GM19193 (cell line): ENCODE results near the gene MARK2.

Source experiments
- POLR2A ChIP-seq: IDR thresholded peaks from 4 replicates; pipeline ENCODE4 v1.6.1; 2011; ENCODE audit not compliant: insufficient read depth, insufficient read length; ENCODE audit errors: extremely low read depth

The MARK2 gene

DNA sequence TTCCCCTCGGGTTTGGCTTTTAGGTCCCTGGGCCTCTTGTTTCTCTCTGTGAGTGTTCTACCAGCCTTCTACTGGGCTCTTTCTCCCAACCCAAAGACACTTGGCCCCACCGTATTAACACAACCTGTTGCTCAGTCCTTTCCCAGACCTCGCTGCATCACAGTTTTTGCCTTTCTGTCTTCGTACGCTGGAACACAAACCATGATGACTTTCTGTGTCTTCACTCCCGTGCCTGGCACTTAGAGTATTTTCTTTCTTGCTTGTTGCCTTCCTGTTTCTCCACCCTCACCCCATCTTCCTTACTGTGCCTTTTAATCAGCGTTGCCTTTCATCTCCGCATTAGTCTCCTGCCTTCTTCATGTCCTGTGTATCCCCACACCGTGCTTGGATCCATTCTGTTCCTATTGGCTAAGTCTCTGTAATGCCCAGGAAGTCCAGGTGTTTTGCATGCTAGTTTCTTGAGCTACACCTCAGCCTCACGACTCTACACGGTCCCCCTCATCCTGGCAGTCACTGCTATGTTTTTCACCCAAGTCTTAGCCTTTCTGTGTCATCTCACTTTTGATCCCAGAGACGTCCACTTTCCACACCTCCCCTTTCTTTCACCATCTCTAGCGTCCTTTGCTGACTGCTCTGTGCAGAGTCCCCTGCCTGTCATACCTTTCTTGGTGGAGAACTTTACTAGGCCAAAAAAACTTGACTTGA lies 1.6 kb downstream of the MARK2 start:
- no peak for TF ChIP-seq POLR2A

DNA sequence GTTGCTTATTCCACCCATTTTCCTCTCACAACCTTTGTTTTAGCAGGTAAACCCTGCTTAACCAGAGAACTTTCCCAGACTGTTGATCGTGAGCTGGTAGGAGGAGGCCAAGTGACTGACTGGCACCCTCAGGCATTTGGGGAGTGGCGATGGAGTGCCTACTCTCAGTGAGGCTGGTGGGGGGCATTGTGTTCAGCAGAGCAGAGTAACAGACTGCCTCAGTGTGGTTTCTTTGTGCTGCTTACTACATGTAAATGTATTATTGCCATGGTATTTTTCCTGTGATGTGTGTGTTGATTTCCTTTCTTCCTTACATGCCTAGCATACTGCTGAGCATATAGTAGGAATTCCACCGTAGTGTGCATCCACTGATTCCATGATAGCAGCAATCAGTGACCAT lies 2.6 kb downstream of the MARK2 start:
- TF ChIP-seq POLR2A = no peak

DNA sequence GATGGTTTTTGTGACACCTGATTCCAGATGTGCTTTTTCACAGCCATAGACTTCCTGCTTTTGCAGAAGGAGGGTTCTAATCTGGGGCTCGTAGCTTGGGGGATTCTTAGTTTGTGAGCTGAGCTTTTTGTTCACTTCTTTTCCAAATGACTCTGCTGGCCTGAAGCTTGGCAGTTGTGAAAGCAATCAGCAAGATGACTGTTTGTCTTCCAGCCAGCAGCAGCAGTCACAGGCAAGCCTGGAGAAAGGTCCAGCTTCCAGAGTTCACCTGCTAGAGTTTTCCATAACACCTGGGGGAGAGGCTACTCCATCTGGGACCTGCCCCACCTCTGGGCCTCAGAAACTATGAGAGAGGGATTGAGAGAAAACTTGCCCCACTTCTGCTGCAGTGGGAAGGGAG lies 4.1 kb downstream of the MARK2 start:
- TF ChIP-seq POLR2A = no peak

DNA sequence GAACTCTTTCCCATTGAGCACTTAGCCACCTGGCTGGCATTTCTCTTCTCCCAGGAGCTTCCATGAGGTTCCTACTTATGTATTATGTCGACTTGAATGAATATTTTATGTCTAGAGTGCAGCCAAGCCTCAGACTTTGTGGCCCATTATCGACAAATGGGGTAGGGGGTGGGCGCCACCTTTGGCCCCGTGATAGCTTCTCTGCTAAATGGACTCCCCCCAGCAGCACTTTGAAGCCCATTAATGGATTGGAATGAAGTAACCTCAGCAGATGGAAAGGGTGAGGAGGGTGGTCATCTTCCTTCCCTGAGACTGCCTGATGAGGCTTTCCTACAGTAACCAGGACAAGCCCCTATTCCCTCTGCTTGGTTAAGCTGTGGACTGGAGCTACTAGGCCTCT lies 5.9 kb downstream of the MARK2 start:
- TF ChIP-seq POLR2A = no peak

DNA sequence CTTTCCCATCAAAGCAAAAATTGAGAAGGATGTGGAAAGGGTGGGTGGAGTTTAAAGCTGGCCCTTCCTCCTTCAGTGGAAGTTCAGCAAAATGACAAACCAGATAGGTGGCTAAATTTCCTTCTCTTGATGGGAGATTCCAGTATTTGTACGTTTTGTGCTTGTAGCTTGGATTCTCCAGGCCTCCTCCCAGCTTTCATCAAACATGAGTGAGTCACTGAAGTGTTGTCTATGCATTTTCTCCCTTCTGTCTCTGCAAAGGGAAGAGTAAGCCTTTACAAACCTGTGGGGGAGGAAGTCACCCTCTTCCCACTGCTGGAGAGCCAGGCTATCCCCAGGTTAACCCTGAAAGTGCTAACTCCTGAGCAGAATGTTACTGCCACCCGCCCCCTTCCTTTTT lies 6.4 kb downstream of the MARK2 start:
- no peak for TF ChIP-seq POLR2A

DNA sequence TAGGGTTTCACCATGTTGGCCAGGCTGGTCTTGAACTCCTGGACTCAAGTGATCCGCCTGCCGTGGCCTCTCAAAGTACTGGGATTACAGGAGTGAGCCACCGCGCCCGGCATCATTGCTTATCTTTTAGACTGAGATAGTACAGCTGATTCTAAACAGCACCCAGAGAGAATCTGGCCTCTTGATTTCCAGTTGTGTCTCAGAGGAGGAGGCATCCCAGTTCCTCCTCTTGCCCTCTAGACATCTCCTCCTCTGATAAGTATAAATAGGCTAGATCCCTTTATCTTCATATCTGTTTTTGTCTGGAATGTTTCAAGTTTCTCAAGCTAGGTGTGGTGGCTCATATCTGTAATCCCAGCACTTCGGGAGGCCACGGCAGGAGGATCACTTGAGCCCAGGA lies 7.0 kb downstream of the MARK2 start:
- TF ChIP-seq POLR2A = no peak

DNA sequence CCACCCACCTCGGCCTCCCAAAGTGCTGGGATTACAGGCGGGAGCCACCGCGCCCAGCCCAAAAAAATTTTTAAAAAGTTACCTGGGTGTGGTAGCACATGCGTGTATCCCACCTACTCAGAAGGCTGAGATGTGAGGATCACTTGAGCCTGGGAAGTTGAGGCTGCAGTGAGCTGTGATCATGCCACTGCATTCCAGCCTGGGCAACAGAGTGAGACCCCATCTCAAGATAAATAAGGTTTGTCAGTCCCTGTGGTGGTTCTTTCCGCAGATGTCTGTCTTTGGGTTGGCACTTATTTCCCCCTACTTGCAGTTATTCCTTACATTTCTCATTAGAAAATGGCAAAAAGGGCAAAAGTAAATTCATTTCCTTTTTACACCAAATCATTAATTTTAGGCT lies 8.0 kb downstream of the MARK2 start:
- no peak for TF ChIP-seq POLR2A

DNA sequence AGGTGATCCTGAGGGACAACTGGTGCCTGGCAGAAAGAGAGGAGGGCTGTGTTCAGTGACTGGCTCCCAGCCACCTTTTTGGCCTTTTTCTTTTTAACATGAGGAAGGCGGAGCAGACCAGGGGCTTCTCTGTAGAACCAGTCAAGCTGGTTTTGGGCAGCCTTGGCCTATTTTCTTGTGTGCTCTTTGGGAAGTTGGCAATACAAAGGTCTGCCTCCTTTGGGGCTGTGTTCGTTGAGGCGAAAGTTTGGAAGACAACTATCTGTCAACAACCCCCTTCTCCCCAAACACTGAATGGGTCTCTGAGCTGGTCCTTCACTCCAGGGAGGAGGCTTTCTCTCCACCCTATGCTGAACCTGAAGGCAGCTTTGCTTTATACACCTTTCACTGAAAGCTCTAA lies 8.5 kb downstream of the MARK2 start:
- TF ChIP-seq POLR2A = no peak

DNA sequence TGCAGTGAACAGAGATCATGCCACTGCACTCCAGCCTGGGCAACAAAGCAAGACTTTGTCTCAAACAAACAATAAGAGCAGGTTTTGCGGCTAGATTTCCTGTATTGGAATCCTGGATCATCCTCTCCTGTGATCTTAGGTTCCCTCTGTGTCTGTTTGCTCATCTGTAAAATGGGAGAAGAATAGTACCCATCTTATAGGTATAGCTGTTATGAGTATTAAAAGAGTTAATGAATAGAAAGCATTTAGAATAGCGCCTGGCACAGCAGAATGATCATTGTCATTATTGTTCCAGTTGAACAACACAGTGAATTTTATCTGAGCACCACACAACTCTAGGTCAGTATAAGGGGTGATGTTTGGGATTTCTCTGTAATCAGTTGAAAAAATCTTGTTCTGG lies 10.8 kb downstream of the MARK2 start:
- no peak for TF ChIP-seq POLR2A

DNA sequence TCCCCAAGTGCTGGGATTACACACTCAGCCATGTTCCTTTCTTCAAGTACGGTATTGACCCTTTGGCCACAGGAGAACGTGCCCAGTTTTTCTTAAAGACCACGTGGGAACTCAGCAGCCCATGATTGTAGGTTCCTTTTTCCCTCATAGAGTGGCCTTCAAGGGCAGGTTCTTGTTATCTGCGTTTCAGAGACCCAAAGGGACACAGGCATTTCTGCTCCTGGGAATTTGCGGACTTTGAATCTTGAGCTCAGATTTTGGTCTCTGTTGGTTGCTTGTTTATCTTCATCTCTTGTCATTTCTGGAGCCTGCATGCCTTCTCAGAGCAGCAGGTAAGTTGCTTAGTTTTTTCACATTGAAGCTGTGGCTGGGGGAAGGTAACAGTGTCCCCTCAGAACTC lies 12.0 kb downstream of the MARK2 start:
- no peak for TF ChIP-seq POLR2A

DNA sequence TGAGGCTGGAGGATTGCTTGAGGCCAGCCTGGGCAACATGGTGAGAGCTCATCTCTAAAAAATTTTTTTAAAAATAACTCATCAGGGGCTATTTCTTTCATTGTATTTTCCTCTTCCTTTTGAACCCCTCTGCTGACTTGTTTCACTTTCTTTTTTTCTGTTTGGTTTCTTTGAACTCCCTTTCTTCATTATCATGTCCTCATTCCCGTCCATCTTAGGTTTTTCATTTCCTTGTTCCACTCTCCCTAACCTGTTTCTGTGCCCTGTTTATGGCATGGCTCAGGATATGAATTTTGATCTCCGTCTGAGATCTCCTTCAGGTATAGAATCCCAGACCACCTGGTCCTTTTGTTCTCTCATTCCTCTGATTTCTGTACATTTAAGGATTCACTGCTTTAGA lies 12.5 kb downstream of the MARK2 start:
- TF ChIP-seq POLR2A = no peak

DNA sequence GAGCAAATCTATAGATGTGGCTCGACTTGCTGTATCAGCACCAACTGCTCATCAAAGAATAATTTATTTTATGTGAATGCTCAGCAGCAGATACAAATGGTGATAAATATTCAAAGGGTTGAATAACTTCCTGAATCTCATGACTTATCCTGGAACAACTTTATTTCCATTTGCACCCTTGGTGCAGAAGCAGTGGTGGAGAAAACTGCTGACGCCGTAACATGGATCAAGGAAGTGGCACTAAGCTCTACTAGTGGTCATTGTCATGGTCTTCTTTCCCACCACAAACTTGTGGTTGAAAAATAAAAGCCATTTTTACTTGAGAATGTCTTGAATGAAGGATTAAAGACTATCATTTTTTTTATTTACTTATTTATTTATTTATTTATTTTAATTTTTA lies 14.6 kb downstream of the MARK2 start:
- no peak for TF ChIP-seq POLR2A

DNA sequence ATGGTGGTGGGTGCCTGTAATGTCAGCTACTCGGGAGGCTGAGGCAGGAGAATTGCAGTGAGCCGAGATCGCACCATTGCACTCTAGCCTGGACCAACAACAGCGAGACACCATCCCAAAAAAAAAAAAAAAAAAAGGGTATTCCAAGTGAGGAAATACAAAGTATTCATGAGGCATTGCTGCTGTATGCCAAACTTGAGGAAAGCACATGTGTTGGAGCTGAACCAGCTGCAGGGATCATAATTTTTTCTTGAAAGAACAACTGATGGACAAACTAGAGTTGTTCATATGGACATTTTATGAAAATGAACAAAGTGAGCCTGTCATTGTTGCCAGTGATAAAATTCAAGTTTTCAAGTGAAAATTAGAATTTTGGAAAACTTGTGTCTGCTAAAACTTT lies 15.8 kb downstream of the MARK2 start:
- TF ChIP-seq POLR2A = no peak

DNA sequence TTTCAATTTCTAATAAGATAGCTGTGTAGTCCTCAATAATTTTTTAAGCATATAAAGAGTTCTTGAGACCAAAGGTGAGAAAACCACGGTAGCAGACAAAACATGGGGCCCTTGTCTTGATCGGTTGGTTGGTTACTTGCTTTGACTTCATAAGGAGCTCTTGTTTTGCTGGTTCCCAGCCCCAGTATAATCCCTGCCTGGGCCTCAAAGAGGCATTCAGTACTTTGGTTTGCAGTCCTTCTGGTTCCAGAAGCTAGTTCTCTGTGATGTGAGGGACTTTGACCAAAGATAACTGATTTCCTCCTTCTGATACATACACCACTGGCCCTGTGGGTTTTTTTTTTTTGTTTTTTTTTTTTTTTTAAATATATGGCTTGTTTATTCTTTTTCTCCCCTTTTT lies 17.1 kb downstream of the MARK2 start:
- no peak for TF ChIP-seq POLR2A

DNA sequence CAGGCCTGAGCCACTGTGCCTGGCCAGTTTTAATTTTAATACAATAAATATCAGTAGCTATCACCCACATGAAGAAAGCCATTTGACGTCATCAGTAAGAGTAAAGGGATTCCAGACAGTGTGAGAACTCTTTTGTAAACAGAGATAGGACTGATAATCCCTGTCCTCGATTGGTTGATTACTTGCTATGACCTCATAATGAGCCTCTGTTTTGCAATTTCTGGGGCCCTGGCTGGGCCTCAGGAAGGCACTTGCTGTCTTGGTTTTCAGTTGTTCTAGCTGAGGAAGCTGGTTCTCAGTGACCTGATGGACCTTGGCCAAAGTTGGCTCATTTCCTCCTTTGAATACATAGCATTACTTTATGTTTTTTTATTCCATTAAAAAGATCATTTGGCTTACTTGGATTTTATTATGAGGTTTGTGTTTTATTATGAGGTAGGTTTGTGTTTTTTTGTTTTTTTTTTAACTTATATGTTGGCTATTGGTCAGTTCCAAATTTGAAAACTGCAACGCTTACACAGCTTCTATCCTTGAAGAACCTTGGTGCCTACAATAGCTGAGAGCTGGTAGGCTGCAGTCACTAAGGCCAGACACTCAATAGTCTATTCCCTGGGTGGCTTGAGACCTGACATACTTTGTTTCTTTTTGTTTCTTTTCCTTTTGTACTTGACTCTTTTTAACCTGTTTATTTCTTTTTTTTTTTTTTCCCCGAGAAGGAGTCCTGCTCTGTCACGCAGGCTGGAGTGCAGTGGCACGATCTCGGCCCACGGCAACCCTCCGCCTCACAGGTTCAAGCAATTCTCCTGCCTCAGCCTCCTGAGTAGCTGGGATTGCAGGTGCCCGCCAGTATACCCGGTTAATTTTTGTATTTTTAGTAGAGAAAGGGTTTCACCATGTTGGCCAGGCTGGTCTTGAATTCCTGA lies 20.0 kb downstream of the MARK2 start:
- TF ChIP-seq POLR2A = no peak

DNA sequence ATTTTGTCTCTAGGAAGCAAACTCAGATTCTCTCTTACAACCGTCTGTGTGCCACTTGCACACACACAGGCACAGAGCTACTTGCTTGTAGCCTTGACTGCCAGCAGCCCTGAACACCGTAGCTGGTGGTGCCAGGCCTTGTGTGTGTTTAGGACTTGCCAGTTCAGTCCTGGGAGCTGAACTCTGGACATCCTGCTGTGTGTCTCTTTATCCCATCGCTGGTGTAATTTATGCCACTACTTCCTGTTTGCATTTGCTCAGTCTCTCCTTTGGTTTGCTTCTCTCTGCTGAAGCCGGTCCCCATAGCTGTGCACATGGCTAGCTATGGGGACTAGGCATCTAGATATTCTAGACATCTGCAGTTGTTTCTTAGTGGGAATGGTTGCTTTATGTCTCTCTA lies 24.0 kb downstream of the MARK2 start:
- TF ChIP-seq POLR2A = no peak
